Loucy (cell line): ENCODE measurements around the gene MINDY1.

Experiments
- H2AFZ ChIP-seq: fragments of 200-600 bp; sonication (generic); 2 replicates; pipeline ENCODE4 v1.6.0; 2016; ENCODE audit warnings: antibody characterized with exemption, mild to moderate bottlenecking, low read length, moderate library complexity
- H3F3A ChIP-seq: fragments of 200-600 bp; 2 replicates; pipeline ENCODE4 v1.6.0; 2016; ENCODE audit warnings: antibody characterized with exemption, low read depth, mild to moderate bottlenecking
- H3K27me3 ChIP-seq: fragments of 200-600 bp; sonication (generic); 2 replicates; pipeline ENCODE4 v1.6.1; 2014; ENCODE audit warnings: low read length, mild to moderate bottlenecking; ENCODE audit not compliant: insufficient read depth, poor library complexity, severe bottlenecking
- H3K36me3 ChIP-seq: fragments of 200-600 bp; sonication (generic); 2 replicates; pipeline ENCODE4 v1.6.1; 2016; ENCODE audit warnings: low read length; ENCODE audit not compliant: insufficient read depth
- H3K4me1 ChIP-seq: fragments of 200-600 bp; sonication (generic); 2 replicates; pipeline ENCODE4 v1.5.1; 2014; ENCODE audit warnings: low read length, mild to moderate bottlenecking; ENCODE audit not compliant: insufficient read depth, poor library complexity, severe bottlenecking
- H3K4me2 ChIP-seq: fragments of 200-600 bp; sonication (generic); 2 replicates; pipeline ENCODE4 v1.6.0; 2014; ENCODE audit warnings: antibody characterized with exemption, low read length, low read depth, mild to moderate bottlenecking; ENCODE audit not compliant: poor library complexity, severe bottlenecking
- H3K4me3 ChIP-seq: fragments of 200-600 bp; sonication (generic); 2 replicates; pipeline ENCODE4 v1.5.1; 2014; ENCODE audit warnings: low read length, mild to moderate bottlenecking, mixed read lengths; ENCODE audit not compliant: poor library complexity, severe bottlenecking
- H3K79me2 ChIP-seq: fragments of 200-600 bp; sonication (generic); 2 replicates; pipeline ENCODE4 v1.6.1; 2014; ENCODE audit warnings: low read length; ENCODE audit not compliant: insufficient read depth
- H3K9ac ChIP-seq: fragments of 200-600 bp; sonication (generic); 2 replicates; pipeline ENCODE4 v1.6.0; 2014; ENCODE audit warnings: mild to moderate bottlenecking, low read depth, low read length, moderate library complexity; ENCODE audit not compliant: poor library complexity, severe bottlenecking
- H3K9me2 ChIP-seq: fragments of 200-600 bp; sonication (generic); replicated peaks from 2 replicates; pipeline ENCODE4 v1.6.1; 2016; ENCODE audit warnings: low read depth, low read length, mixed read lengths
- H3K9me3 ChIP-seq: fragments of 200-600 bp; sonication (generic); 2 replicates; pipeline ENCODE4 v1.6.1; 2014; ENCODE audit warnings: mild to moderate bottlenecking, antibody characterized with exemption, low read length, low read depth; ENCODE audit not compliant: insufficient read depth
- H4K20me1 ChIP-seq: fragments of 200-600 bp; sonication (generic); 2 replicates; pipeline ENCODE4 v1.6.0; 2014; ENCODE audit warnings: antibody characterized with exemption, low read length, mild to moderate bottlenecking; ENCODE audit not compliant: insufficient read depth, poor library complexity, severe bottlenecking
- EZH2phosphoT487 ChIP-seq: fragments of 200-600 bp; IDR thresholded peaks from 2 replicates; pipeline ENCODE4 v1.6.1; 2018; ENCODE audit warnings: antibody characterized with exemption, mild to moderate bottlenecking, moderate library complexity, borderline replicate concordance
- TF ChIP-seq, protein P1 (sequence below): fragments of 200-600 bp; sonication (generic); conservative IDR thresholded peaks from 2 replicates; pipeline ENCODE4 v1.5.1; 2014; ENCODE audit warnings: mild to moderate bottlenecking, antibody characterized with exemption, low read length

Gene MINDY1

GRCh38 chr1:151009674-151010345 lies 3.1 kb upstream of the MINDY1 start:
- Histone ChIP-seq H3K36me3 (no peaks in the 10 kb centered on the region), H3K4me3 (peak overlapping the region; percentile 96), H4K20me1 (no peaks in the 10 kb centered on the region), H3F3A (peaks cover 9% of the 10 kb centered on the region; the same call in 1 of the 2 replicates), H3K9ac (peak overlapping the region; percentile 86), H3K9me3 (no peaks in the 10 kb centered on the region), H2AFZ (no peak overlapping the region), H3K79me2 (peaks cover 36% of the 10 kb centered on the region), H3K4me2 (peak overlapping the region; percentile 94), H3K9me2 (no peaks in the 10 kb centered on the region), H3K27me3 (no peaks in the 10 kb centered on the region), H3K4me1 (peaks cover 70% of the 10 kb centered on the region)
- no peak for TF ChIP-seq EZH2phosphoT487
- TF ChIP-seq, protein P1, sequence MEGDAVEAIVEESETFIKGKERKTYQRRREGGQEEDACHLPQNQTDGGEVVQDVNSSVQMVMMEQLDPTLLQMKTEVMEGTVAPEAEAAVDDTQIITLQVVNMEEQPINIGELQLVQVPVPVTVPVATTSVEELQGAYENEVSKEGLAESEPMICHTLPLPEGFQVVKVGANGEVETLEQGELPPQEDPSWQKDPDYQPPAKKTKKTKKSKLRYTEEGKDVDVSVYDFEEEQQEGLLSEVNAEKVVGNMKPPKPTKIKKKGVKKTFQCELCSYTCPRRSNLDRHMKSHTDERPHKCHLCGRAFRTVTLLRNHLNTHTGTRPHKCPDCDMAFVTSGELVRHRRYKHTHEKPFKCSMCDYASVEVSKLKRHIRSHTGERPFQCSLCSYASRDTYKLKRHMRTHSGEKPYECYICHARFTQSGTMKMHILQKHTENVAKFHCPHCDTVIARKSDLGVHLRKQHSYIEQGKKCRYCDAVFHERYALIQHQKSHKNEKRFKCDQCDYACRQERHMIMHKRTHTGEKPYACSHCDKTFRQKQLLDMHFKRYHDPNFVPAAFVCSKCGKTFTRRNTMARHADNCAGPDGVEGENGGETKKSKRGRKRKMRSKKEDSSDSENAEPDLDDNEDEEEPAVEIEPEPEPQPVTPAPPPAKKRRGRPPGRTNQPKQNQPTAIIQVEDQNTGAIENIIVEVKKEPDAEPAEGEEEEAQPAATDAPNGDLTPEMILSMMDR, result no peak

DNA sequence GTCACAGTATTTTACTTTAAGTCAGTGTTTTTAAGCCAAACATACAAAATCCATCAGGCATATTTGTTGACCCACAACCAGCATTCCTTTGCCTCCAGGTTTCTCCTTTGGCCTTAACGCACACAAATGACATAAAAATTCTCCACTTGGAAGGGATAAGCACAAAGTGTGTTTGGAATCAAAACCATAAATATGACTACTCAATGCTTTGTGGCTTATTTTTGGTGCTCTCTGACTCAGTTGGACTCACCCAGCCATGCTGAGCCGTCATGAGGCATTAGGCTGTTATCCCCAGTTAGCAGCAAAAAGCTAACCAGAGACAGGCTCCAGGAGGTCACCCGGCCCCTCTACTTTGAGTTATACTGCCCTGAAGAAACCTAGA lies 2.5 kb upstream of the MINDY1 start:
- Histone ChIP-seq H3K4me1 (peaks cover 70% of the 10 kb centered on the region), H2AFZ (peak overlapping the region; percentile 98), H3F3A (peaks cover 9% of the 10 kb centered on the region; the same call in 1 of the 2 replicates), H4K20me1 (no peaks in the 10 kb centered on the region), H3K36me3 (no peaks in the 10 kb centered on the region), H3K4me2 (peak overlapping the region; percentile 94), H3K9ac (peak overlapping the region; percentile 86), H3K27me3 (no peaks in the 10 kb centered on the region), H3K9me2 (no peaks in the 10 kb centered on the region), H3K79me2 (peaks cover 33% of the 10 kb centered on the region), H3K4me3 (peak overlapping the region; percentile 96), H3K9me3 (no peaks in the 10 kb centered on the region)
- TF ChIP-seq EZH2phosphoT487, result no peak
- TF ChIP-seq, protein P1, result no peak

GRCh38 chr1:151008244-151009205 lies 1.8 kb upstream of the MINDY1 start, which contains the start of gene PRUNE1:
Gene PRUNE1, plus strand, starts transcription at chr1:151008449. Its CDS starts 184 bp downstream, at chr1:151008633.
- Histone ChIP-seq H3K79me2 (peaks cover 33% of the 10 kb centered on the region), H3K4me2 (peak within 1 kb of the TSS; percentile 94), H3K27me3 (no peaks in the 10 kb centered on the region), H3K4me3 (peak within 1 kb of the TSS; percentile 96), H4K20me1 (no peaks in the 10 kb centered on the region), H3K9me2 (no peaks in the 10 kb centered on the region), H3K9me3 (no peaks in the 10 kb centered on the region), H3K4me1 (peaks cover 68% of the 10 kb centered on the region), H3K9ac (peak within 1 kb of the TSS; percentile 86), H3K36me3 (no peaks in the 10 kb centered on the region), H2AFZ (peak within 1 kb of the TSS; percentile 98), H3F3A (peaks cover 9% of the 10 kb centered on the region; the same call in 1 of the 2 replicates)
- TF ChIP-seq, protein P1, result no peak
- no peak for TF ChIP-seq EZH2phosphoT487
